IPS-20b (cell line): ENCODE results near the gene CYP26C1.
A peak's percentile ranks its signal among the peaks of the same experiment; 100 is the strongest.

ENCODE experiments used
- H3K27ac ChIP-seq: one replicate; pipeline ENCODE4 v1.5.1; 2013; ENCODE audit warnings: low read length
- H3K27me3 ChIP-seq: 2 replicates; pipeline ENCODE4 v1.6.1; 2013; ENCODE audit warnings: mild to moderate bottlenecking, low read length, inconsistent platforms; ENCODE audit not compliant: insufficient read depth
- H3K36me3 ChIP-seq: 2 replicates; pipeline ENCODE4 v1.6.1; 2013; ENCODE audit warnings: low read depth, mild to moderate bottlenecking, inconsistent platforms, low read length, moderate library complexity; ENCODE audit not compliant: insufficient read depth
- H3K4me1 ChIP-seq: 2 replicates; pipeline ENCODE4 v1.6.1; 2013; ENCODE audit warnings: mild to moderate bottlenecking, control low read depth, inconsistent platforms, low read length, moderate library complexity; ENCODE audit not compliant: insufficient read depth
- H3K4me3 ChIP-seq: 2 replicates; pipeline ENCODE4 v1.5.1; 2013; ENCODE audit warnings: mild to moderate bottlenecking, low read length, inconsistent platforms
- H3K9ac ChIP-seq: 2 replicates; pipeline ENCODE4 v1.6.1; 2013; ENCODE audit warnings: low read depth, mild to moderate bottlenecking, inconsistent platforms, low read length, moderate library complexity
- H3K9me3 ChIP-seq: 2 replicates; pipeline ENCODE4 v1.6.1; 2013; ENCODE audit warnings: mild to moderate bottlenecking, low read depth, low read length, inconsistent platforms; ENCODE audit not compliant: insufficient read depth

CYP26C1 gene

GRCh38 chr10:93072713-93073538, 12.3 kb downstream of the CYP26C1 start:
- no peak overlapping the region for H3K27ac ChIP-seq
- H3K9me3 ChIP-seq: no peaks in the 10 kb centered on the region; the same call in 1 of the 2 replicates
- H3K27me3 ChIP-seq: peaks cover 100% of the 10 kb centered on the region
- H3K36me3 ChIP-seq: no peaks in the 10 kb centered on the region
- H3K4me1 ChIP-seq: peaks cover 9% of the 10 kb centered on the region
- peak overlapping the region; percentile 77 for H3K4me3 ChIP-seq
- no peak overlapping the region for H3K9ac ChIP-seq

GRCh38 chr10:93073539-93074146, 13.0 kb downstream of the CYP26C1 start, which contains the start of gene CYP26A1:
Gene CYP26A1, plus strand, starts transcription at chr10:93073893. Its CDS starts 42 bp downstream, at chr10:93073935.
- Histone ChIP-seq H3K9me3 (no peaks in the 10 kb centered on the region; the same call in 1 of the 2 replicates), H3K36me3 (no peaks in the 10 kb centered on the region; the same call in 1 of the 2 replicates), H3K4me1 (peaks cover 9% of the 10 kb centered on the region), H3K4me3 (peak within 1 kb of the TSS; percentile 77), H3K9ac (peak within 1 kb of the TSS; percentile 61), H3K27ac (no peak within 1 kb of the TSS), H3K27me3 (peaks cover 98% of the 10 kb centered on the region)

- H3K27me3 ChIP-seq: peaks cover 94% of the 10 kb centered on the region
- no peak overlapping the region for H3K27ac ChIP-seq
- H3K4me1 ChIP-seq: peaks cover 9% of the 10 kb centered on the region
- H3K9ac ChIP-seq: peak overlapping the region; percentile 61; the same call in 1 of the 2 replicates
- no peaks in the 10 kb centered on the region; the same call in 1 of the 2 replicates for H3K36me3 ChIP-seq
- peak overlapping the region; percentile 77 for H3K4me3 ChIP-seq
- no peaks in the 10 kb centered on the region for H3K9me3 ChIP-seq
Measured at GRCh38 chr10:93074147-93074596, 13.6 kb downstream of the CYP26C1 start.

DNA sequence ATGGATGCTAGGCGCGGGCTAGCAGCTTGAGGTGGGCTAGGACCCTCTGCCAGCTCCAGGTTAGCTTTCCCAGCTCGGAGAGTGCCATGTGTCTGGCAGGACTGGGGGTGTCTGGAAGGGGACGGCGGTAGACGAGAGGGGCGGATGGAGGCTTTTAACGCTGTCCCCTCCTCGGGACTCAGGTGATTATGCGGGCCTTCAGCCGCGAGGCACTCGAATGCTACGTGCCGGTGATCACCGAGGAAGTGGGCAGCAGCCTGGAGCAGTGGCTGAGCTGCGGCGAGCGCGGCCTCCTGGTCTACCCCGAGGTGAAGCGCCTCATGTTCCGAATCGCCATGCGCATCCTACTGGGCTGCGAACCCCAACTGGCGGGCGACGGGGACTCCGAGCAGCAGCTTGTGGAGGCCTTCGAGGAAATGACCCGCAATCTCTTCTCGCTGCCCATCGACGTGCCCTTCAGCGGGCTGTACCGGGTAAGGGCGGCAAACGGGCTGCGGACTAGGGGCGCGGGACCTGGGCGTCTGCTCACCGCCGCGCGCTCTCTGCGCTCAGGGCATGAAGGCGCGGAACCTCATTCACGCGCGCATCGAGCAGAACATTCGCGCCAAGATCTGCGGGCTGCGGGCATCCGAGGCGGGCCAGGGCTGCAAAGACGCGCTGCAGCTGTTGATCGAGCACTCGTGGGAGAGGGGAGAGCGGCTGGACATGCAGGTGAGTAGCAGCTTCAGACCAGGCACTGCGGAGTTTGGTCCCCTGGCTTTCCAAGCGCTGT, 14.2 kb downstream of the CYP26C1 start:
- no peak overlapping the region for H3K27ac ChIP-seq
- peak overlapping the region; percentile 61 for H3K9ac ChIP-seq
- H3K27me3 ChIP-seq: peaks cover 94% of the 10 kb centered on the region
- H3K4me3 ChIP-seq: peak overlapping the region; percentile 77
- peaks cover 9% of the 10 kb centered on the region for H3K4me1 ChIP-seq
- H3K9me3 ChIP-seq: no peaks in the 10 kb centered on the region
- no peaks in the 10 kb centered on the region; the same call in 1 of the 2 replicates for H3K36me3 ChIP-seq

DNA sequence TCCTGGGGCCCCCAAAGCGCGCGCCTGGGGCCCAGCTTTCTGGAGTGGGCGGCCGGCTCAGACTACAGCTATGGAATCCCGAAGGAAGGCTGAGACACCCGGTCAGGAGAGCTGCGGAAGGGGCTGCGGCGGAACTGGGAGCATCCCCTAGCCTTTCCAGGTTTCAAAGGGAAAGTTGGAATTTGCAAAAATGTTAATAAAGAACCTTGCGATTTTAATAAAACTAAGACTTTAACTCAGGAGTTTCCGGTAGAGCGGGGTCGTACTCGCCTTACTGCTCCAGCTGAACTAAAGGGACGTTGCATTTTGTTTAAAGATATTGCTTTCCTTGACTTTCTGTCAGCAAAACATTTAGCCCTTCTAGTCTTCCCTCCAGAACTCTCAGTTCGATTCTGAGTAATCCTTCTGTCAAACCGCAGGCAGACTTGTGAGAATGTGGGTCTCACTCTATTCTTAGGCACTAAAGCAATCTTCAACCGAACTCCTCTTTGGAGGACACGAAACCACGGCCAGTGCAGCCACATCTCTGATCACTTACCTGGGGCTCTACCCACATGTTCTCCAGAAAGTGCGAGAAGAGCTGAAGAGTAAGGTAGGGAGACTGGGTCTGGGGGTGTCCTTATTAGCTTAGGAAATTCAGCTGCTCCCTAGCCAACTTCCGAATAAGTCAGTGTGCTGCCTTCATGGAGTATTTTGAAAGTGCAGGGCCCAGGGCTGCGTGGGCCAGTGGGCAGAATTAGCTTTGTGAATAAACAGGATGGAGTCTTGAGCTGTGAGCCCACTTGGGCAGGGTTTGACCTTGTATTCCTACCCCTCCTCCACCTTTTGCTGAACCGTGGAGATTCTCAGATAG, 15.0 kb downstream of the CYP26C1 start:
- peaks cover 9% of the 10 kb centered on the region for H3K4me1 ChIP-seq
- H3K27me3 ChIP-seq: peaks cover 90% of the 10 kb centered on the region
- no peaks in the 10 kb centered on the region for H3K9me3 ChIP-seq
- H3K27ac ChIP-seq: no peak overlapping the region
- H3K4me3 ChIP-seq: peak overlapping the region; percentile 77
- peak overlapping the region; percentile 61; the same call in 1 of the 2 replicates for H3K9ac ChIP-seq
- no peaks in the 10 kb centered on the region; the same call in 1 of the 2 replicates for H3K36me3 ChIP-seq

GRCh38 chr10:93076871-93077270, 16.3 kb downstream of the CYP26C1 start:
- no peak overlapping the region for H3K27ac ChIP-seq
- H3K4me1 ChIP-seq: peaks cover 9% of the 10 kb centered on the region
- peaks cover 78% of the 10 kb centered on the region for H3K27me3 ChIP-seq
- no peaks in the 10 kb centered on the region for H3K9me3 ChIP-seq
- no peaks in the 10 kb centered on the region; the same call in 1 of the 2 replicates for H3K36me3 ChIP-seq
- no peak overlapping the region for H3K9ac ChIP-seq
- H3K4me3 ChIP-seq: peak overlapping the region; percentile 77; the same call in 1 of the 2 replicates

DNA sequence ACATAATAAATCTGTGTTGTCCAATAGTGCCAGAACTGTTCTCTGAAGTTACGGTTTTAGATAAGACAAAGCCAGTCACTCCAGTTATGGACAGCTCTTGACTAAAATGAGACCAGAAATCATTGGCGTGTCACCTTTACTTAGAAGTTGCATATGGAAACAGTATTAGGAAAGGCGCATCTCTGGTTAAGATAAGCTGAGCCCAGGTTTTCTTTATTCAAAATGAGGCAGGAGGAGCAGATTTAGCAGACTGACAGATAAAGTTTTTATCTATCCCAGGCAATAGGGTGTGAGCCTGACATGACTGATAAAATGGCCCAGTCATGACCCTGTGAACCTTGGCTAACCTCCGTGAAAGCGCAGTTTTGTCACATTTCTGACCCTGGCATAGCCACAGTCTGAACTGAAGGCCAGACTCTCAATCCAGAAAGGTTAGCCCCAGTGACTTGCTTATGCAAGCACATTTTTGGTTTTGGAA, 17.3 kb downstream of the CYP26C1 start:
- H3K9me3 ChIP-seq: no peaks in the 10 kb centered on the region
- H3K36me3 ChIP-seq: no peaks in the 10 kb centered on the region; the same call in 1 of the 2 replicates
- peaks cover 9% of the 10 kb centered on the region for H3K4me1 ChIP-seq
- H3K27ac ChIP-seq: no peak overlapping the region
- H3K9ac ChIP-seq: no peak overlapping the region
- H3K27me3 ChIP-seq: peaks cover 67% of the 10 kb centered on the region
- H3K4me3 ChIP-seq: no peak overlapping the region

GRCh38 chr10:93079663-93080349, 19.2 kb downstream of the CYP26C1 start:
- Histone ChIP-seq H3K4me3 (no peak overlapping the region), H3K27me3 (peaks cover 48% of the 10 kb centered on the region), H3K9ac (no peak overlapping the region)

GRCh38 chr10:93080350-93081046, 19.9 kb downstream of the CYP26C1 start:
- Histone ChIP-seq H3K9ac (no peak overlapping the region), H3K4me1 (peaks cover 7% of the 10 kb centered on the region), H3K9me3 (no peaks in the 10 kb centered on the region), H3K4me3 (no peak overlapping the region), H3K27ac (no peak overlapping the region), H3K36me3 (no peaks in the 10 kb centered on the region; the same call in 1 of the 2 replicates), H3K27me3 (peaks cover 41% of the 10 kb centered on the region)

More at GRCh38 chr10:93079663-93080349, 19.2 kb downstream of the CYP26C1 start:
- no peaks in the 10 kb centered on the region; the same call in 1 of the 2 replicates for H3K36me3 ChIP-seq
- H3K27ac ChIP-seq: no peak overlapping the region
- H3K4me1 ChIP-seq: peaks cover 7% of the 10 kb centered on the region
- no peaks in the 10 kb centered on the region for H3K9me3 ChIP-seq

GRCh38 chr10:93081318-93081717, 20.7 kb downstream of the CYP26C1 start:
- H3K27ac ChIP-seq: no peak overlapping the region
- no peak overlapping the region for H3K9ac ChIP-seq
- peaks cover 33% of the 10 kb centered on the region for H3K27me3 ChIP-seq
- no peaks in the 10 kb centered on the region; the same call in 1 of the 2 replicates for H3K36me3 ChIP-seq
- H3K9me3 ChIP-seq: no peaks in the 10 kb centered on the region
- H3K4me3 ChIP-seq: no peak overlapping the region
- H3K4me1 ChIP-seq: peaks cover 3% of the 10 kb centered on the region; the same call in 1 of the 2 replicates
